Measurements from ENCODE around the gene BRME1. TPM values are rescaled to one million over a fixed set of nuclear protein-coding genes. Genes with fewer than 3 reads are reported as not detected.

Gene BRME1
- total RNA-seq, 1 donor from 2014 or later = 0.49 TPM

GRCh38 chr19:13887018-13887436 lies 18.9 kb downstream of the BRME1 start:
- H3K27me3 Mint-ChIP-seq (ENCODE audit: insufficient read depth, low read depth) = peaks cover 2% of the 10 kb centered on the region
- no peak overlapping the region for H3K4me3 ChIP-seq
- no peak overlapping the region for H3K4me3 Mint-ChIP-seq
- H3K27ac ChIP-seq = no peak overlapping the region
- H3K36me3 ChIP-seq = no peaks in the 10 kb centered on the region
- peaks cover 10% of the 10 kb centered on the region for H3K4me1 Mint-ChIP-seq
- H3K9me3 ChIP-seq (ENCODE audit: low read depth) = no peaks in the 10 kb centered on the region
- no peaks in the 10 kb centered on the region for H3K27me3 ChIP-seq
- H3K4me2 ChIP-seq = no peak overlapping the region
- H4K20me1 ChIP-seq (ENCODE audit: low read depth) = no peaks in the 10 kb centered on the region
- peaks cover 1% of the 10 kb centered on the region for H3K36me3 Mint-ChIP-seq
- no peaks in the 10 kb centered on the region for H3K79me2 ChIP-seq (ENCODE audit: low read depth)
- H3K9me3 Mint-ChIP-seq = no peaks in the 10 kb centered on the region
- H3F3A ChIP-seq (ENCODE audit: low read depth) = no peaks in the 10 kb centered on the region
- no peak overlapping the region for H3K27ac Mint-ChIP-seq
- no peak overlapping the region for H3K9ac ChIP-seq
- no peak for DNase-seq (ENCODE audit: low spot score)
- no peak overlapping the region for H2AFZ ChIP-seq (replicated peaks)
- TF ChIP-seq CTCF (IDR thresholded peaks at IDR 0.05) = no peak
- H3K4me1 ChIP-seq = no peaks in the 10 kb centered on the region

GRCh38 chr19:13885826-13886365 lies 20.0 kb downstream of the BRME1 start:
- Histone ChIP-seq H2AFZ (replicated peaks) (no peak overlapping the region), H3K9ac (no peak overlapping the region), H3K4me2 (no peak overlapping the region), H3K27me3 (no peaks in the 10 kb centered on the region), H3K36me3 (no peaks in the 10 kb centered on the region), H3F3A (ENCODE audit: low read depth) (peaks cover 7% of the 10 kb centered on the region), H3K4me1 (peaks cover 11% of the 10 kb centered on the region), H3K79me2 (ENCODE audit: low read depth) (no peaks in the 10 kb centered on the region), H3K9me3 (ENCODE audit: low read depth) (no peaks in the 10 kb centered on the region), H4K20me1 (ENCODE audit: low read depth) (no peaks in the 10 kb centered on the region), H3K27ac (no peak overlapping the region), H3K4me3 (no peak overlapping the region)
- H3K27ac Mint-ChIP-seq = peak overlapping the region; percentile 57
- no peak for DNase-seq (ENCODE audit: low spot score)
- peaks cover 4% of the 10 kb centered on the region for H3K27me3 Mint-ChIP-seq (ENCODE audit: insufficient read depth, low read depth)
- peaks cover 1% of the 10 kb centered on the region for H3K36me3 Mint-ChIP-seq
- no peaks in the 10 kb centered on the region for H3K9me3 Mint-ChIP-seq
- peaks cover 22% of the 10 kb centered on the region for H3K4me1 Mint-ChIP-seq
- peak overlapping the region; percentile 43 for H3K4me3 Mint-ChIP-seq
- TF ChIP-seq EZH2 (IDR thresholded peaks at IDR 0.05) (no peak), EZH2phosphoT487 (IDR thresholded peaks at IDR 0.05) (no peak), CTCF (IDR thresholded peaks at IDR 0.05) (no peak)

- TF ChIP-seq EZH2 (IDR thresholded peaks at IDR 0.05) (no peak), CTCF (IDR thresholded peaks at IDR 0.05) (no peak), EZH2phosphoT487 (IDR thresholded peaks at IDR 0.05) (no peak)
Observed at GRCh38 chr19:13884726-13885591, 21.0 kb downstream of the BRME1 start.

More at GRCh38 chr19:13884726-13885591, 21.0 kb downstream of the BRME1 start:
- Mint-ChIP-seq H3K4me3 (no peak overlapping the region), H3K4me1 (peaks cover 27% of the 10 kb centered on the region), H3K27me3 (ENCODE audit: insufficient read depth, low read depth) (peaks cover 4% of the 10 kb centered on the region), H3K27ac (no peak overlapping the region), H3K9me3 (no peaks in the 10 kb centered on the region), H3K36me3 (no peaks in the 10 kb centered on the region)
- H4K20me1 ChIP-seq (ENCODE audit: low read depth) = no peaks in the 10 kb centered on the region
- H3K27ac ChIP-seq = no peak overlapping the region
- H3F3A ChIP-seq (ENCODE audit: low read depth) = peaks cover 7% of the 10 kb centered on the region
- H3K79me2 ChIP-seq (ENCODE audit: low read depth) = no peaks in the 10 kb centered on the region
- no peak for DNase-seq (ENCODE audit: low spot score)
- no peak overlapping the region for H2AFZ ChIP-seq (replicated peaks)
- H3K9ac ChIP-seq = no peak overlapping the region
- no peaks in the 10 kb centered on the region for H3K9me3 ChIP-seq (ENCODE audit: low read depth)
- peaks cover 18% of the 10 kb centered on the region for H3K4me1 ChIP-seq
- no peak overlapping the region for H3K4me2 ChIP-seq
- no peaks in the 10 kb centered on the region for H3K36me3 ChIP-seq
- H3K27me3 ChIP-seq = no peaks in the 10 kb centered on the region
- H3K4me3 ChIP-seq = no peak overlapping the region

All from neural progenitor cell (in vitro differentiated cells).